Breast epithelium (tissue), 4 donors: Measurements from ENCODE around the gene IGF1. TPM values are rescaled to one million over a fixed set of nuclear protein-coding genes. Genes with fewer than 3 reads are reported as not detected.

Source experiments
- DNase-seq, 2 donors: peaks; one replicate each; pipeline ENCODE4 v3.0.0-alpha.2; 2019; ENCODE audit warnings: low spot score in 2 of 2
- H3K27ac ChIP-seq, 2 donors: fragments of 200-600 bp; sonication (generic) in 1 of 2; one replicate each; pipeline ENCODE4 v1.5.1; 2016 to 2019; ENCODE audit warnings: mild to moderate bottlenecking in 1 of 2
- H3K27me3 ChIP-seq, 2 donors: fragments of 200-600 bp; sonication (generic) in 1 of 2; one replicate each; pipeline versions ENCODE4 v1.5.1 to v1.6.0; 2017 to 2019; ENCODE audit warnings: control low read depth in 1 of 2, mild to moderate bottlenecking in 1 of 2
- H3K36me3 ChIP-seq: fragments of 200-600 bp; one replicate; pipeline ENCODE4 v1.5.1; 2019
- H3K4me1 ChIP-seq, 2 donors: fragments of 200-600 bp; sonication (generic); one replicate each; pipeline ENCODE4 v1.5.1; 2016 to 2019; ENCODE audit warnings: control low read depth in 1 of 2
- H3K4me3 ChIP-seq, 3 donors: fragments of 200-600 bp; sonication (generic); 1 replicate in 2 of 3; 2 replicates in 1 of 3; pipeline ENCODE4 v1.5.1; 2016 to 2019; ENCODE audit warnings: mild to moderate bottlenecking in 3 of 3, moderate library complexity in 2 of 3
- H3K9me3 ChIP-seq, 2 donors: fragments of 200-600 bp; sonication (generic) in 1 of 2; one replicate each; pipeline ENCODE4 v1.5.1; 2016 to 2019; ENCODE audit warnings: control low read depth in 1 of 2
- POLR2A ChIP-seq: fragments of 450-650 bp; IDR thresholded peaks from one replicate; pipeline ENCODE4 v1.6.1; 2016; ENCODE audit warnings: antibody characterized with exemption, mild to moderate bottlenecking, moderate library complexity
- POLR2AphosphoS5 ChIP-seq, 3 donors: sonication (generic); formaldehyde crosslinking; IDR thresholded peaks; one replicate each; pipeline ENCODE4 v1.6.1; 2017; ENCODE audit warnings: antibody characterized with exemption in 3 of 3
- intact Hi-C: fragments of 100-400 bp; cut with DNase I; formaldehyde crosslinking; loops from one replicate; pipeline ENCODE4 v1.15.1; 2023; ENCODE audit warnings: low total_unique reads
- total RNA-seq, 3 donors: library from RNA; depleted of rRNA; stranded (reverse); fragments of >200 nt; gene quantifications; one replicate each; pipeline ENCODE4 v1.1.0, GENCODE V29; 2016
- TF ChIP-seq, protein P1 (sequence below), 3 donors: fragments of 450-650 bp; IDR thresholded peaks; one replicate each; pipeline ENCODE4 v1.5.1; 2016 to 2017; ENCODE audit warnings: antibody characterized with exemption in 3 of 3, mild to moderate bottlenecking in 3 of 3, moderate library complexity in 3 of 3

Gene IGF1
- total RNA-seq, 3 donors from 2014 or later: 56.6 to 108 (median 101) TPM

DNA sequence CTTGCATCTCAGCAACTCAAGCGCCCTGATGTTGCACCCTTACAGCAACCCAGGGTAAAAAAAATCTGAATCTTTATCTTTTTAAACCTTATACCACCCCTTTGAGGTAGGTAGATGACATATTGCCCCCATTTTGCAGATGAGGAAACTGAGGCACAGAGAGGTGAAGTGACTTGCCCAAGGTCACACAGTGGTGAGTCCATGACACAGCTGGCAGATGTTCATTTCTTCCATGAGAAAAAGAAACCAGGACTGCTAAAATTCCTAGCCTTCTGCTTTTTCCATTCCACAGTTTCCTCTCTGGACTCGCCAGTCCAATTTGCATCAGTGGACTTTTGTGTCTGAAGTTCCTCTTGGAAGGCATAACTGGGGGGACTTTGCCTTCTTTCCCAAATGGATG, 79.3 kb downstream of the IGF1 start:
- no peak overlapping the region for H3K4me3 ChIP-seq
- no peaks in the 10 kb centered on the region for H3K4me1 ChIP-seq

GRCh38 chr12:102399653-102400052, 80.7 kb downstream of the IGF1 start:
- H3K4me1 ChIP-seq: no peaks in the 10 kb centered on the region
- no peak for DNase-seq
- no peak overlapping the region for H3K4me3 ChIP-seq
- H3K36me3 ChIP-seq: no peaks in the 10 kb centered on the region
- no peak for TF ChIP-seq POLR2A
- no peak for TF ChIP-seq POLR2AphosphoS5 (IDR thresholded peaks at IDR 0.05)
- TF ChIP-seq, protein P1, sequence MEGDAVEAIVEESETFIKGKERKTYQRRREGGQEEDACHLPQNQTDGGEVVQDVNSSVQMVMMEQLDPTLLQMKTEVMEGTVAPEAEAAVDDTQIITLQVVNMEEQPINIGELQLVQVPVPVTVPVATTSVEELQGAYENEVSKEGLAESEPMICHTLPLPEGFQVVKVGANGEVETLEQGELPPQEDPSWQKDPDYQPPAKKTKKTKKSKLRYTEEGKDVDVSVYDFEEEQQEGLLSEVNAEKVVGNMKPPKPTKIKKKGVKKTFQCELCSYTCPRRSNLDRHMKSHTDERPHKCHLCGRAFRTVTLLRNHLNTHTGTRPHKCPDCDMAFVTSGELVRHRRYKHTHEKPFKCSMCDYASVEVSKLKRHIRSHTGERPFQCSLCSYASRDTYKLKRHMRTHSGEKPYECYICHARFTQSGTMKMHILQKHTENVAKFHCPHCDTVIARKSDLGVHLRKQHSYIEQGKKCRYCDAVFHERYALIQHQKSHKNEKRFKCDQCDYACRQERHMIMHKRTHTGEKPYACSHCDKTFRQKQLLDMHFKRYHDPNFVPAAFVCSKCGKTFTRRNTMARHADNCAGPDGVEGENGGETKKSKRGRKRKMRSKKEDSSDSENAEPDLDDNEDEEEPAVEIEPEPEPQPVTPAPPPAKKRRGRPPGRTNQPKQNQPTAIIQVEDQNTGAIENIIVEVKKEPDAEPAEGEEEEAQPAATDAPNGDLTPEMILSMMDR (IDR thresholded peaks at IDR 0.05): no peak
- no peaks in the 10 kb centered on the region for H3K9me3 ChIP-seq
- H3K27me3 ChIP-seq: no peaks in the 10 kb centered on the region
- intact Hi-C loops: no loop called here
- no peak overlapping the region for H3K27ac ChIP-seq

More for the DNA sequence above, 79.3 kb downstream of the IGF1 start:
- intact Hi-C loops: no loop called here
- Histone ChIP-seq H3K9me3 (no peaks in the 10 kb centered on the region), H3K27me3 (no peaks in the 10 kb centered on the region), H3K27ac (no peak overlapping the region), H3K36me3 (no peaks in the 10 kb centered on the region)
- TF ChIP-seq POLR2AphosphoS5 (IDR thresholded peaks at IDR 0.05) (no peak), POLR2A (no peak)
- TF ChIP-seq, protein P1 (IDR thresholded peaks at IDR 0.05): no peak
- no peak for DNase-seq

DNA sequence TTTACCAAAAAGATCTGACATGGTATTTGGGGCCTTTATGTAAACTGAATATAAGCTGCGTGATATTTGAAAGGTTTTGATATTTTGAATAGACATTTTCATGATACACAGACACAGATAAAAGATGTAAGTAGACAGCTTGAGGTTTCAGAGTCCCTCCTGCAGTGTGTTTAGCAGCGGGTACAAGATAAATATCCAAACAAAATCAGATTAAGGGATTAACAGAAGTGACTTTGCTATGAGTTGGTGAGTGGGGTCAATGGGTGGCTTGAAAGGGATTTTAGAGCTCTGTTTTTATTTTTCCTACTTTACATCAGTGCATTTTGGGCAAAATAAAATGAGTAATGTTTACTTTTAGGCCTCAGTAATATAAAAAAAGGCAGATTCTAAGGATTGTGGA, 84.1 kb downstream of the IGF1 start:
- Histone ChIP-seq H3K27ac (no peak overlapping the region), H3K36me3 (no peaks in the 10 kb centered on the region), H3K27me3 (no peaks in the 10 kb centered on the region), H3K9me3 (no peaks in the 10 kb centered on the region), H3K4me3 (no peak overlapping the region), H3K4me1 (no peaks in the 10 kb centered on the region)
- TF ChIP-seq POLR2AphosphoS5 (IDR thresholded peaks at IDR 0.05): no peak
- no peak for TF ChIP-seq POLR2A
- TF ChIP-seq, protein P1 (IDR thresholded peaks at IDR 0.05): no peak
- intact Hi-C loops: no loop called here
- no peak for DNase-seq

GRCh38 chr12:102394200-102394599, 86.2 kb downstream of the IGF1 start:
- intact Hi-C loops: no loop called here
- H3K4me3 ChIP-seq: no peak overlapping the region
- H3K27me3 ChIP-seq: no peaks in the 10 kb centered on the region
- H3K9me3 ChIP-seq: no peaks in the 10 kb centered on the region
- H3K27ac ChIP-seq: no peak overlapping the region
- TF ChIP-seq, protein P1 (IDR thresholded peaks at IDR 0.05): no peak
- TF ChIP-seq POLR2AphosphoS5 (IDR thresholded peaks at IDR 0.05) (no peak), POLR2A (no peak)
- H3K4me1 ChIP-seq: no peaks in the 10 kb centered on the region
- H3K36me3 ChIP-seq: no peaks in the 10 kb centered on the region
- DNase-seq: no peak

- Histone ChIP-seq H3K27me3 (no peaks in the 10 kb centered on the region), H3K9me3 (peaks cover 0 to 2% of the 10 kb centered on the region in 2 donors), H3K4me3 (no peak overlapping the region), H3K36me3 (no peaks in the 10 kb centered on the region), H3K27ac (no peak overlapping the region), H3K4me1 (no peaks in the 10 kb centered on the region)
- DNase-seq: no peak
- TF ChIP-seq POLR2A: no peak
- intact Hi-C loops: no loop called here
Measured at GRCh38 chr12:102390068-102390467, 90.3 kb downstream of the IGF1 start.

GRCh38 chr12:102388469-102388868, 91.9 kb downstream of the IGF1 start:
- H3K27me3 ChIP-seq: no peaks in the 10 kb centered on the region
- no peak overlapping the region for H3K4me3 ChIP-seq
- no peaks in the 10 kb centered on the region for H3K36me3 ChIP-seq
- H3K9me3 ChIP-seq: peaks cover 0 to 18% of the 10 kb centered on the region in 2 donors
- TF ChIP-seq POLR2AphosphoS5 (IDR thresholded peaks at IDR 0.05) (no peak), POLR2A (no peak)
- TF ChIP-seq, protein P1 (IDR thresholded peaks at IDR 0.05): no peak
- intact Hi-C loops: no loop called here
- H3K27ac ChIP-seq: no peak overlapping the region
- no peak for DNase-seq
- H3K4me1 ChIP-seq: no peaks in the 10 kb centered on the region
